Endothelial cell of hepatic sinusoid (primary cell): Measurements from ENCODE around the gene NKX1-1.
"Not testable (repeated sequence)": the region's sequence is repeated elsewhere in the genome, so short reads cannot be mapped to it uniquely, and the experiment has no call there.

ENCODE experiments used
- in situ Hi-C: cut with HindIII; loops from 2 replicates; pipeline ENCODE4 v1.10.0; 2017; ENCODE audit warnings: low sequenced_read_pairs

Gene NKX1-1

GRCh38 chr4:1376391-1376840, 29.8 kb downstream of the NKX1-1 start:
- in situ Hi-C loops, result no loop called here

- in situ Hi-C loops, result no loop called here
These were observed 30.4 kb downstream of the NKX1-1 start for GRCh38 chr4:1375761-1376322.

GRCh38 chr4:1375051-1375721, 31.1 kb downstream of the NKX1-1 start:
- in situ Hi-C loops, result no loop called here

- in situ Hi-C loops, result no loop called here
These were observed 31.6 kb downstream of the NKX1-1 start for GRCh38 chr4:1374706-1375045.

GRCh38 chr4:1373892-1374705, 32.1 kb downstream of the NKX1-1 start:
- in situ Hi-C loops, result no loop called here

- in situ Hi-C loops, result not testable (repeated sequence)
These were observed 33.7 kb downstream of the NKX1-1 start for GRCh38 chr4:1372576-1372975.

GRCh38 chr4:1371176-1372165, 34.8 kb downstream of the NKX1-1 start:
- in situ Hi-C loops, result no loop called here

- in situ Hi-C loops, result no loop called here
These were observed 35.7 kb downstream of the NKX1-1 start for GRCh38 chr4:1370321-1371124.

- in situ Hi-C loops, result no loop called here
These were observed 36.7 kb downstream of the NKX1-1 start for GRCh38 chr4:1369479-1370079.

GRCh38 chr4:1369091-1369450, 37.2 kb downstream of the NKX1-1 start:
- in situ Hi-C loops, result no loop called here

GRCh38 chr4:1368421-1369090, 37.7 kb downstream of the NKX1-1 start:
- in situ Hi-C loops, result no loop called here

GRCh38 chr4:1367936-1368289, 38.3 kb downstream of the NKX1-1 start:
- in situ Hi-C loops, result no loop called here

- in situ Hi-C loops, result no loop called here
These were observed 38.9 kb downstream of the NKX1-1 start for GRCh38 chr4:1367230-1367935.

- in situ Hi-C loops, result no loop called here
These were observed 39.6 kb downstream of the NKX1-1 start for GRCh38 chr4:1366371-1367229.

GRCh38 chr4:1365271-1366178, 40.7 kb downstream of the NKX1-1 start:
- in situ Hi-C loops, result no loop called here

GRCh38 chr4:1364748-1365147, 41.5 kb downstream of the NKX1-1 start:
- in situ Hi-C loops, result no loop called here

GRCh38 chr4:1364217-1364616, 42.0 kb downstream of the NKX1-1 start:
- in situ Hi-C loops, result no loop called here
